ENCODE results near the gene FUOM. TPM values are rescaled to one million over a fixed set of nuclear protein-coding genes. Genes with fewer than 3 reads are reported as not detected.

The FUOM gene
- total RNA-seq, 1 donor from 2014 or later, result 13.0 TPM

GRCh38 chr10:133307776-133308420 lies 49.9 kb downstream of the FUOM start:
- peak; percentile 80 for DNase-seq
- peaks cover 16% of the 10 kb centered on the region for H3K27me3 Mint-ChIP-seq (ENCODE audit: unreplicated experiment)
- H3K36me3 Mint-ChIP-seq (ENCODE audit: unreplicated experiment), result no peaks in the 10 kb centered on the region
- TF ChIP-seq CTCF (IDR thresholded peaks at IDR 0.05; ENCODE audit: partially characterized antibody, unreplicated experiment), result peak; percentile 69
- peak overlapping the region; percentile 98 for H3K4me3 Mint-ChIP-seq (ENCODE audit: unreplicated experiment)
- H3K4me1 Mint-ChIP-seq (ENCODE audit: low read depth, unreplicated experiment), result peaks cover 13% of the 10 kb centered on the region
- H3K9me3 Mint-ChIP-seq (ENCODE audit: unreplicated experiment), result peaks cover 8% of the 10 kb centered on the region
- peak overlapping the region; percentile 91 for H3K27ac Mint-ChIP-seq (ENCODE audit: unreplicated experiment)

GRCh38 chr10:133306941-133307379 lies 50.9 kb downstream of the FUOM start:
- TF ChIP-seq CTCF (IDR thresholded peaks at IDR 0.05; ENCODE audit: partially characterized antibody, unreplicated experiment), result no peak
- no peak overlapping the region for H3K27ac Mint-ChIP-seq (ENCODE audit: unreplicated experiment)
- H3K36me3 Mint-ChIP-seq (ENCODE audit: unreplicated experiment), result no peaks in the 10 kb centered on the region
- DNase-seq, result no peak
- peaks cover 8% of the 10 kb centered on the region for H3K9me3 Mint-ChIP-seq (ENCODE audit: unreplicated experiment)
- H3K4me3 Mint-ChIP-seq (ENCODE audit: unreplicated experiment), result peak overlapping the region; percentile 98
- H3K4me1 Mint-ChIP-seq (ENCODE audit: low read depth, unreplicated experiment), result peaks cover 8% of the 10 kb centered on the region
- H3K27me3 Mint-ChIP-seq (ENCODE audit: unreplicated experiment), result peaks cover 14% of the 10 kb centered on the region

- Mint-ChIP-seq H3K4me3 (ENCODE audit: unreplicated experiment) (no peak overlapping the region), H3K9me3 (ENCODE audit: unreplicated experiment) (peaks cover 8% of the 10 kb centered on the region), H3K27ac (ENCODE audit: unreplicated experiment) (no peak overlapping the region), H3K27me3 (ENCODE audit: unreplicated experiment) (peaks cover 14% of the 10 kb centered on the region), H3K36me3 (ENCODE audit: unreplicated experiment) (no peaks in the 10 kb centered on the region), H3K4me1 (ENCODE audit: low read depth, unreplicated experiment) (peaks cover 3% of the 10 kb centered on the region)
- DNase-seq, result no peak
- no peak for TF ChIP-seq CTCF (IDR thresholded peaks at IDR 0.05; ENCODE audit: partially characterized antibody, unreplicated experiment)
Measured at GRCh38 chr10:133306097-133306476, 51.7 kb downstream of the FUOM start.

Small RNA genes within 50 kb of the gene (microRNA-seq; reads per million reads assigned to microRNA genes)
- 5.9 reads per million, percentile 35 among the genes with 10 or more reads in this experiment for gene MIR3944 (ENCODE audit: unreplicated experiment)

Other genes with a start within 250 kb of the FUOM start
- gene KNDC1, start 197.8 kb downstream of the FUOM start, total RNA-seq (ENCODE audit: unreplicated experiment), result 7.4 TPM
- 0.61 TPM for gene UTF1, start 127.8 kb downstream of the FUOM start, total RNA-seq (ENCODE audit: unreplicated experiment)
- 1.6 TPM for gene VENTX, start 120.2 kb downstream of the FUOM start, total RNA-seq (ENCODE audit: unreplicated experiment)
- 5.4 TPM for gene ADAM8, start 81.2 kb downstream of the FUOM start, total RNA-seq (ENCODE audit: unreplicated experiment)
- 61.4 TPM for gene TUBGCP2, start 49.1 kb downstream of the FUOM start, total RNA-seq (ENCODE audit: unreplicated experiment)
- 24.6 TPM for gene ZNF511, start 49.1 kb downstream of the FUOM start, total RNA-seq (ENCODE audit: unreplicated experiment)
- 19.8 TPM for gene CALY, start 21.1 kb downstream of the FUOM start, total RNA-seq (ENCODE audit: unreplicated experiment)
- gene PRAP1, start 10.6 kb downstream of the FUOM start, total RNA-seq (ENCODE audit: unreplicated experiment), result not detected
- 64.2 TPM for gene ECHS1, start 15.3 kb upstream of the FUOM start, total RNA-seq (ENCODE audit: unreplicated experiment)
- 12.7 TPM for gene PAOX, start 21.2 kb upstream of the FUOM start, total RNA-seq (ENCODE audit: unreplicated experiment)
- gene MTG1, start 36.1 kb upstream of the FUOM start, total RNA-seq (ENCODE audit: unreplicated experiment), result 76.4 TPM
- 2.0 TPM for gene SPRN, start 66.6 kb upstream of the FUOM start, total RNA-seq (ENCODE audit: unreplicated experiment)
- gene SCART1, start 95.9 kb upstream of the FUOM start, total RNA-seq (ENCODE audit: unreplicated experiment), result 3.8 TPM
- 7.1 TPM for gene CYP2E1, start 169.3 kb upstream of the FUOM start, total RNA-seq (ENCODE audit: unreplicated experiment)
- gene SYCE1, start 207.6 kb upstream of the FUOM start, total RNA-seq (ENCODE audit: unreplicated experiment), result 0.78 TPM

Measured in glutamatergic neuron (in vitro differentiated cells).